ENCODE results near the gene GDPD1. TPM values are rescaled to one million over a fixed set of nuclear protein-coding genes. Genes with fewer than 3 reads are reported as not detected.

GDPD1 gene
- total RNA-seq, 2 donors from 2014 or later: 23.2 to 42.1 TPM

- no peak overlapping the region for H3K4me3 ChIP-seq (ENCODE audit: low read length)
- Mint-ChIP-seq H3K36me3 (ENCODE audit: low read depth) (peaks cover 15% of the 10 kb centered on the region), H3K9me3 (no peaks in the 10 kb centered on the region), H3K4me3 (no peak overlapping the region), H3K4me1 (no peaks in the 10 kb centered on the region), H3K27me3 (ENCODE audit: insufficient read depth) (no peaks in the 10 kb centered on the region), H3K27ac (no peak overlapping the region)
- DNase-seq: no peak
- H3K36me3 ChIP-seq (ENCODE audit: control insufficient read depth, insufficient read depth, low read length): peaks cover 4% of the 10 kb centered on the region
- no peak overlapping the region for H3K9ac ChIP-seq (ENCODE audit: extremely low read depth, low read length, poor library complexity, severe bottlenecking)
- no peaks in the 10 kb centered on the region for H3K4me1 ChIP-seq (ENCODE audit: control insufficient read depth, insufficient read depth, low read length)
- H3K9me3 ChIP-seq (ENCODE audit: control insufficient read depth, low read length): no peaks in the 10 kb centered on the region
- no peaks in the 10 kb centered on the region for H3K27me3 ChIP-seq (ENCODE audit: control insufficient read depth, insufficient read depth, low read length, poor library complexity, severe bottlenecking)
- no peak for TF ChIP-seq CTCF (conservative IDR thresholded peaks at IDR 0.05)
- H3K27ac ChIP-seq (ENCODE audit: low read depth, low read length): no peak overlapping the region
- 92 to 96% methylated on average over 3 to 6 of the region's 6 CpGs for WGBS, 2 experiments (ENCODE audit: insufficient coverage in 1 of 2, insufficient read length in 1 of 2)
Measured at GRCh38 chr17:59244081-59244480, 23.8 kb downstream of the GDPD1 start.

GRCh38 chr17:59254742-59255141 is 34.4 kb downstream of the GDPD1 start:
- Mint-ChIP-seq H3K36me3 (ENCODE audit: low read depth) (peaks cover 26% of the 10 kb centered on the region), H3K4me3 (no peak overlapping the region)
- TF ChIP-seq CTCF (conservative IDR thresholded peaks at IDR 0.05): no peak

GRCh38 chr17:59257101-59257500 is 36.8 kb downstream of the GDPD1 start:
- Histone ChIP-seq H3K27ac (ENCODE audit: low read depth, low read length) (no peak overlapping the region), H3K9ac (ENCODE audit: extremely low read depth, low read length, poor library complexity, severe bottlenecking) (no peak overlapping the region), H3K4me1 (ENCODE audit: control insufficient read depth, insufficient read depth, low read length) (no peaks in the 10 kb centered on the region), H3K27me3 (ENCODE audit: control insufficient read depth, insufficient read depth, low read length, poor library complexity, severe bottlenecking) (no peaks in the 10 kb centered on the region), H3K9me3 (ENCODE audit: control insufficient read depth, low read length) (no peaks in the 10 kb centered on the region), H3K36me3 (ENCODE audit: control insufficient read depth, insufficient read depth, low read length) (peaks cover 4% of the 10 kb centered on the region), H3K4me3 (ENCODE audit: low read length) (peak overlapping the region; percentile 57)
- WGBS, 2 experiments (ENCODE audit: insufficient coverage in 1 of 2, insufficient read length in 1 of 2): 71% methylated on average over 2 of the region's 2 CpGs; no CpG with 5 or more reads in 1 of the 2 experiments
- peaks cover 15% of the 10 kb centered on the region for H3K36me3 Mint-ChIP-seq (ENCODE audit: low read depth)
- peaks cover 8% of the 10 kb centered on the region for H3K4me1 Mint-ChIP-seq
- DNase-seq: no peak
- no peak for TF ChIP-seq CTCF (conservative IDR thresholded peaks at IDR 0.05)
- no peaks in the 10 kb centered on the region for H3K9me3 Mint-ChIP-seq
- H3K27ac Mint-ChIP-seq: no peak overlapping the region
- no peaks in the 10 kb centered on the region for H3K27me3 Mint-ChIP-seq (ENCODE audit: insufficient read depth)
- H3K4me3 Mint-ChIP-seq: no peak overlapping the region

More at GRCh38 chr17:59254742-59255141, 34.4 kb downstream of the GDPD1 start:
- DNase-seq: no peak
- Histone ChIP-seq H3K9ac (ENCODE audit: extremely low read depth, low read length, poor library complexity, severe bottlenecking) (no peak overlapping the region), H3K9me3 (ENCODE audit: control insufficient read depth, low read length) (no peaks in the 10 kb centered on the region), H3K36me3 (ENCODE audit: control insufficient read depth, insufficient read depth, low read length) (peaks cover 12% of the 10 kb centered on the region), H3K27me3 (ENCODE audit: control insufficient read depth, insufficient read depth, low read length, poor library complexity, severe bottlenecking) (no peaks in the 10 kb centered on the region), H3K4me1 (ENCODE audit: control insufficient read depth, insufficient read depth, low read length) (no peaks in the 10 kb centered on the region), H3K4me3 (ENCODE audit: low read length) (no peak overlapping the region), H3K27ac (ENCODE audit: low read depth, low read length) (no peak overlapping the region)
- no peaks in the 10 kb centered on the region for H3K9me3 Mint-ChIP-seq
- H3K27ac Mint-ChIP-seq: no peak overlapping the region
- H3K4me1 Mint-ChIP-seq: peaks cover 8% of the 10 kb centered on the region
- 92 to 96% methylated on average over 1 to 2 of the region's 2 CpGs for WGBS, 2 experiments (ENCODE audit: insufficient coverage in 1 of 2, insufficient read length in 1 of 2)
- no peaks in the 10 kb centered on the region for H3K27me3 Mint-ChIP-seq (ENCODE audit: insufficient read depth)

Measured in endodermal cell (in vitro differentiated cells).